ENCODE measurements around the gene DOCK1. TPM values are rescaled to one million over a fixed set of nuclear protein-coding genes. Genes with fewer than 3 reads are reported as not detected.

Gene DOCK1
- polyA plus RNA-seq, 5 donors, result 54.9 to 72.3 (median 68.9) TPM

GRCh38 chr10:127082651-127083050 lies 177.4 kb downstream of the DOCK1 start:
- DNase-seq, result no peak

- DNase-seq, result no peak
Observed at GRCh38 chr10:127085957-127086356, 180.7 kb downstream of the DOCK1 start.

- no peak for DNase-seq
Observed at GRCh38 chr10:127088908-127089307, 183.7 kb downstream of the DOCK1 start.

- DNase-seq, result no peak
Observed at GRCh38 chr10:127089446-127089845, 184.2 kb downstream of the DOCK1 start.

GRCh38 chr10:127090138-127090537 lies 184.9 kb downstream of the DOCK1 start:
- no peak for DNase-seq

- DNase-seq, result no peak
Observed at GRCh38 chr10:127091354-127091753, 186.1 kb downstream of the DOCK1 start.

GRCh38 chr10:127092916-127093315 lies 187.7 kb downstream of the DOCK1 start:
- DNase-seq, result no peak

GRCh38 chr10:127094984-127095383 lies 189.8 kb downstream of the DOCK1 start:
- no peak for DNase-seq

- no peak for DNase-seq
Observed at GRCh38 chr10:127100983-127101615, 195.9 kb downstream of the DOCK1 start.

GRCh38 chr10:127102176-127102575 lies 196.9 kb downstream of the DOCK1 start:
- DNase-seq, result no peak

GRCh38 chr10:127115100-127115499 lies 209.9 kb downstream of the DOCK1 start:
- DNase-seq, result no peak

- DNase-seq, result peak; percentile 45 to 50
Observed at GRCh38 chr10:127117125-127117524, 211.9 kb downstream of the DOCK1 start.

- no peak for DNase-seq
Observed at GRCh38 chr10:127118034-127118433, 212.8 kb downstream of the DOCK1 start.

- DNase-seq, result no peak
Observed at GRCh38 chr10:127119936-127120335, 214.7 kb downstream of the DOCK1 start.

GRCh38 chr10:127122831-127123230 lies 217.6 kb downstream of the DOCK1 start:
- DNase-seq, result no peak

- no peak for DNase-seq
Observed at GRCh38 chr10:127123626-127124025, 218.4 kb downstream of the DOCK1 start.

- no peak for DNase-seq
Observed at GRCh38 chr10:127125331-127125730, 220.1 kb downstream of the DOCK1 start.

GRCh38 chr10:127127822-127128221 lies 222.6 kb downstream of the DOCK1 start:
- DNase-seq, result no peak

- DNase-seq, result no peak
Observed at GRCh38 chr10:127129104-127129503, 223.9 kb downstream of the DOCK1 start.

- no peak for DNase-seq
Observed at GRCh38 chr10:127132451-127132850, 227.2 kb downstream of the DOCK1 start.

- no peak for DNase-seq
Observed at GRCh38 chr10:127133225-127133624, 228.0 kb downstream of the DOCK1 start.

GRCh38 chr10:127133672-127134500 lies 228.7 kb downstream of the DOCK1 start:
- no peak for DNase-seq

- no peak for DNase-seq
Observed at GRCh38 chr10:127135844-127136577, 230.8 kb downstream of the DOCK1 start.
